Measurements from ENCODE around the gene SNAPC3.
"Not testable (repeated sequence)": the region's sequence is repeated elsewhere in the genome, so short reads cannot be mapped to it uniquely, and the experiment has no call there.

GRCh38 chr9:15441841-15442240 is 19.2 kb downstream of the SNAPC3 start:
- TF ChIP-seq EZH2 (IDR thresholded peaks at IDR 0.05); POLR2AphosphoS5 (IDR thresholded peaks at IDR 0.05; ENCODE audit: borderline replicate concordance, low read depth, low read length); FOXP2 (optimal IDR thresholded peaks at IDR 0.05; ENCODE audit: control extremely low read depth, extremely low read length, insufficient read depth): not testable (repeated sequence)

Data from SK-N-MC (cell line).